ENCODE data around the gene GUK1.

Gene GUK1

DNA sequence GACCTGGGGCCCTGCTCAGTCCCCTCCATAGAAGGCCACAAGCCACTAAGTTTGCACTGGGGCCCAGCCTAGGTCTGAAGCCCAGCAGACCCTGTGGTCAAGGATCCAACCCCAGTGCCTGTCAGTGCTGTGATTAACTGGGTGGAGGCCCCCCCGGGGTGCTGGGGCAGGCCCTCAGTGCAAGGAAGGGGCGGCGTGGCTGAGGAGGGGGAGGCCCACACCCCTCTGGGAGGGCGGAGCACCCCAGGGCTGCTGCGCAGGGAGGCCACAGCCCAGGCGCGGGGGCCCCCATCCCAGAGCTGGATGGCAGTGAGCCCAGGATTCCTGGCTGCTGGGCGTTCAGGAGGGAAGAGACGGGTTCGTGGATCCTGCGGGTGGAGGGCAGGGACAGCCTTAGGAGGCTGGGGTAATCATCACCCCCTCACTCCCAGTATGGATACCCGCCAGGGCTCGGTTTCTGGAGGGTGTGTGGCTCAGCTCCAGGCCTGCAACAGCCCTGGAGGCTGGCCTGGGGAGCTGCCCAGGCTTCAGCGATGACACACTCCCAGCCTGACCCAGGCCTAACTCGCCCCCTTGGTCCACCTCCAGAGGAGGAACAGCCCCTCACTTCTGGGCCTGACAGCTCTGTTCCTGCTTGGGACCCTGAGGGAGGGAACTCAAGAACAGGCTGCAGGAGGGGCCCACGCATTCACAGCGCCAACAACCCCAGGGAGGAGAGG lies 10.5 kb downstream of the GUK1 start:
- no peak for TF ChIP-seq TCF12 (IDR thresholded peaks at IDR 0.05; ENCODE audit: low read depth)
- TF ChIP-seq CEBPB (IDR thresholded peaks at IDR 0.05): no peak
- no peak for TF ChIP-seq NFIC (IDR thresholded peaks at IDR 0.05)
- TF ChIP-seq TEAD4 (IDR thresholded peaks at IDR 0.05): no peak
- TF ChIP-seq EGR1 (IDR thresholded peaks at IDR 0.05): no peak
- TF ChIP-seq ZBTB7A (IDR thresholded peaks at IDR 0.05; ENCODE audit: low read depth): no peak
- TF ChIP-seq FOXM1 (IDR thresholded peaks at IDR 0.05; ENCODE audit: borderline replicate concordance, low read depth): no peak
- TF ChIP-seq USF1 (IDR thresholded peaks at IDR 0.05): no peak
- TF ChIP-seq YY1 (IDR thresholded peaks at IDR 0.05; ENCODE audit: low read depth): no peak
- no peak for TF ChIP-seq EP300 (IDR thresholded peaks at IDR 0.05; ENCODE audit: borderline replicate concordance)

GRCh38 chr1:228151180-228151925 lies 11.3 kb downstream of the GUK1 start:
- TF ChIP-seq TAF1 (IDR thresholded peaks at IDR 0.05; ENCODE audit: low read depth): no peak
- no peak for TF ChIP-seq TCF12 (IDR thresholded peaks at IDR 0.05; ENCODE audit: low read depth)
- no peak for TF ChIP-seq RAD21 (IDR thresholded peaks at IDR 0.05; ENCODE audit: low read depth)
- no peak for TF ChIP-seq EP300 (IDR thresholded peaks at IDR 0.05; ENCODE audit: borderline replicate concordance)
- no peak for TF ChIP-seq YY1 (IDR thresholded peaks at IDR 0.05; ENCODE audit: low read depth)
- TF ChIP-seq, protein P1, sequence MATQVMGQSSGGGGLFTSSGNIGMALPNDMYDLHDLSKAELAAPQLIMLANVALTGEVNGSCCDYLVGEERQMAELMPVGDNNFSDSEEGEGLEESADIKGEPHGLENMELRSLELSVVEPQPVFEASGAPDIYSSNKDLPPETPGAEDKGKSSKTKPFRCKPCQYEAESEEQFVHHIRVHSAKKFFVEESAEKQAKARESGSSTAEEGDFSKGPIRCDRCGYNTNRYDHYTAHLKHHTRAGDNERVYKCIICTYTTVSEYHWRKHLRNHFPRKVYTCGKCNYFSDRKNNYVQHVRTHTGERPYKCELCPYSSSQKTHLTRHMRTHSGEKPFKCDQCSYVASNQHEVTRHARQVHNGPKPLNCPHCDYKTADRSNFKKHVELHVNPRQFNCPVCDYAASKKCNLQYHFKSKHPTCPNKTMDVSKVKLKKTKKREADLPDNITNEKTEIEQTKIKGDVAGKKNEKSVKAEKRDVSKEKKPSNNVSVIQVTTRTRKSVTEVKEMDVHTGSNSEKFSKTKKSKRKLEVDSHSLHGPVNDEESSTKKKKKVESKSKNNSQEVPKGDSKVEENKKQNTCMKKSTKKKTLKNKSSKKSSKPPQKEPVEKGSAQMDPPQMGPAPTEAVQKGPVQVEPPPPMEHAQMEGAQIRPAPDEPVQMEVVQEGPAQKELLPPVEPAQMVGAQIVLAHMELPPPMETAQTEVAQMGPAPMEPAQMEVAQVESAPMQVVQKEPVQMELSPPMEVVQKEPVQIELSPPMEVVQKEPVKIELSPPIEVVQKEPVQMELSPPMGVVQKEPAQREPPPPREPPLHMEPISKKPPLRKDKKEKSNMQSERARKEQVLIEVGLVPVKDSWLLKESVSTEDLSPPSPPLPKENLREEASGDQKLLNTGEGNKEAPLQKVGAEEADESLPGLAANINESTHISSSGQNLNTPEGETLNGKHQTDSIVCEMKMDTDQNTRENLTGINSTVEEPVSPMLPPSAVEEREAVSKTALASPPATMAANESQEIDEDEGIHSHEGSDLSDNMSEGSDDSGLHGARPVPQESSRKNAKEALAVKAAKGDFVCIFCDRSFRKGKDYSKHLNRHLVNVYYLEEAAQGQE (IDR thresholded peaks at IDR 0.05; ENCODE audit: low read depth): no peak
- TF ChIP-seq MAX (IDR thresholded peaks at IDR 0.05): no peak
- no peak for TF ChIP-seq CEBPB (IDR thresholded peaks at IDR 0.05)
- TF ChIP-seq ZBTB7A (IDR thresholded peaks at IDR 0.05; ENCODE audit: low read depth): no peak
- no peak for TF ChIP-seq CREB1 (IDR thresholded peaks at IDR 0.05; ENCODE audit: low read depth)
- TF ChIP-seq USF1 (IDR thresholded peaks at IDR 0.05): no peak
- no peak for TF ChIP-seq EGR1 (IDR thresholded peaks at IDR 0.05)
- no peak for TF ChIP-seq TEAD4 (IDR thresholded peaks at IDR 0.05)
- no peak for TF ChIP-seq FOXM1 (IDR thresholded peaks at IDR 0.05; ENCODE audit: borderline replicate concordance, low read depth)
- TF ChIP-seq NFIC (IDR thresholded peaks at IDR 0.05): no peak

- TF ChIP-seq TAF1 (IDR thresholded peaks at IDR 0.05; ENCODE audit: low read depth): no peak
- no peak for TF ChIP-seq MAX (IDR thresholded peaks at IDR 0.05)
- no peak for TF ChIP-seq EP300 (IDR thresholded peaks at IDR 0.05; ENCODE audit: borderline replicate concordance)
- no peak for TF ChIP-seq ZBTB7A (IDR thresholded peaks at IDR 0.05; ENCODE audit: low read depth)
- no peak for TF ChIP-seq CEBPB (IDR thresholded peaks at IDR 0.05)
- no peak for TF ChIP-seq FOXM1 (IDR thresholded peaks at IDR 0.05; ENCODE audit: borderline replicate concordance, low read depth)
- no peak for TF ChIP-seq TCF12 (IDR thresholded peaks at IDR 0.05; ENCODE audit: low read depth)
- no peak for TF ChIP-seq NFIC (IDR thresholded peaks at IDR 0.05)
- TF ChIP-seq YY1 (IDR thresholded peaks at IDR 0.05; ENCODE audit: low read depth): no peak
- TF ChIP-seq, protein P1 (IDR thresholded peaks at IDR 0.05; ENCODE audit: low read depth): no peak
- TF ChIP-seq USF1 (IDR thresholded peaks at IDR 0.05): no peak
- TF ChIP-seq CREB1 (IDR thresholded peaks at IDR 0.05; ENCODE audit: low read depth): no peak
- TF ChIP-seq EGR1 (IDR thresholded peaks at IDR 0.05): no peak
- TF ChIP-seq RAD21 (IDR thresholded peaks at IDR 0.05; ENCODE audit: low read depth): no peak
- TF ChIP-seq TEAD4 (IDR thresholded peaks at IDR 0.05): no peak
Observed at GRCh38 chr1:228152097-228152917, 12.2 kb downstream of the GUK1 start.

DNA sequence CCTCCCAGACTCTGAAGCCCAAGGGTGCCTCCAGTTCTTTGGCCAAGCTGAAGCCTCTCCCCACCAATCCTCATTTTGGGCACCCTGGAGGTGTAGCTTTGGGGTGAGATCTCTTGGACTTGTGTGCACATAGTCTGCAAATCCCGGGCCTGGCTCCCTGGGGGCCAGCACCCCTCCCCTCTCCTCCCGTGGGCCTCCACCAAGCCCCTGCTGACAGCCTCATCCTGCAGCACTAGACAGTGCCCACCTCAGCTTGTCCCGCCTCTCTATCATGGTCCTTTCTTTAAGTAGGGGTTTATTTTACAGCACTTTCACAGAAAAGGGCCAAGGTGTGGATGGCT lies 12.8 kb downstream of the GUK1 start:
- TF ChIP-seq YY1 (IDR thresholded peaks at IDR 0.05; ENCODE audit: low read depth): no peak
